AG08396 (cell line): ENCODE data around the gene NDUFB10.
A peak's percentile ranks its signal among the peaks of the same experiment; 100 is the strongest.

Source experiments
- DNase-seq: peaks from one replicate; pipeline ENCODE4 v3.0.0; 2012; ENCODE audit warnings: low spot score, mixed read lengths

Gene NDUFB10

GRCh38 chr16:2002406-2003230, 43.3 kb downstream of the NDUFB10 start:
- DNase-seq, result no peak

GRCh38 chr16:2003231-2003826, 44.0 kb downstream of the NDUFB10 start:
- no peak for DNase-seq

GRCh38 chr16:2003827-2004641, 44.7 kb downstream of the NDUFB10 start:
- peak; percentile 95 for DNase-seq

- no peak for DNase-seq
Measured at GRCh38 chr16:2004795-2005517, 45.6 kb downstream of the NDUFB10 start.

- no peak for DNase-seq
Measured at GRCh38 chr16:2005646-2006045, 46.3 kb downstream of the NDUFB10 start.

- DNase-seq, result no peak
Measured at GRCh38 chr16:2006317-2006716, 47.0 kb downstream of the NDUFB10 start.

GRCh38 chr16:2007081-2007836, 47.9 kb downstream of the NDUFB10 start:
- no peak for DNase-seq

- no peak for DNase-seq
Measured at GRCh38 chr16:2008009-2008526, 48.7 kb downstream of the NDUFB10 start.

GRCh38 chr16:2008631-2009163, 49.4 kb downstream of the NDUFB10 start:
- peak; percentile 77 for DNase-seq

- DNase-seq, result no peak
Measured at GRCh38 chr16:2009164-2009711, 49.9 kb downstream of the NDUFB10 start.

- peak; percentile 96 for DNase-seq
Measured at GRCh38 chr16:2009791-2010510, 50.6 kb downstream of the NDUFB10 start, which contains the start of gene ZNF598. TSS of gene ZNF598 (minus strand) at chr16:2009821.
